ENCODE data around the gene BTG2.
A peak's percentile ranks its signal among the peaks of the same experiment; 100 is the strongest.
"Not testable (repeated sequence)": the region's sequence is repeated elsewhere in the genome, so short reads cannot be mapped to it uniquely, and the experiment has no call there.

BTG2 gene

GRCh38 chr1:203308328-203308922 is 3.1 kb downstream of the BTG2 start:
- TF ChIP-seq EZH2phosphoT487 (IDR thresholded peaks at IDR 0.05; ENCODE audit: borderline replicate concordance): no peak
- no peak for TF ChIP-seq CTCF (conservative IDR thresholded peaks at IDR 0.05; ENCODE audit: low read length)
- Histone ChIP-seq H3K27me3 (ENCODE audit: insufficient read depth, low read length, poor library complexity, severe bottlenecking) (peaks cover 21% of the 10 kb centered on the region), H3K36me3 (ENCODE audit: insufficient read depth, low read length) (peaks cover 47% of the 10 kb centered on the region), H2AFZ (ENCODE audit: low read length) (no peak overlapping the region), H3K4me1 (ENCODE audit: insufficient read depth, low read length, poor library complexity, severe bottlenecking) (peaks cover 61% of the 10 kb centered on the region), H4K20me1 (ENCODE audit: insufficient read depth, low read length, poor library complexity, severe bottlenecking) (peaks cover 55% of the 10 kb centered on the region), H3K4me3 (ENCODE audit: low read length, poor library complexity, severe bottlenecking) (peak overlapping the region; percentile 98), H3F3A (ENCODE audit: low read depth) (peaks cover 5% of the 10 kb centered on the region), H3K9me3 (ENCODE audit: insufficient read depth, low read depth, low read length) (no peaks in the 10 kb centered on the region), H3K9me2 (replicated peaks; ENCODE audit: low read depth, low read length) (no peaks in the 10 kb centered on the region), H3K79me2 (ENCODE audit: insufficient read depth, low read length) (peaks cover 83% of the 10 kb centered on the region), H3K4me2 (ENCODE audit: low read depth, low read length, poor library complexity, severe bottlenecking) (peak overlapping the region; percentile 84), H3K9ac (ENCODE audit: low read depth, low read length, poor library complexity, severe bottlenecking) (peak overlapping the region; percentile 99)

- Histone ChIP-seq H4K20me1 (ENCODE audit: insufficient read depth, low read length, poor library complexity, severe bottlenecking) (peaks cover 55% of the 10 kb centered on the region), H3K27me3 (ENCODE audit: insufficient read depth, low read length, poor library complexity, severe bottlenecking) (peaks cover 21% of the 10 kb centered on the region), H3K79me2 (ENCODE audit: insufficient read depth, low read length) (peaks cover 81% of the 10 kb centered on the region), H3F3A (ENCODE audit: low read depth) (peaks cover 8% of the 10 kb centered on the region), H3K4me1 (ENCODE audit: insufficient read depth, low read length, poor library complexity, severe bottlenecking) (peaks cover 60% of the 10 kb centered on the region), H3K9me2 (replicated peaks; ENCODE audit: low read depth, low read length) (no peaks in the 10 kb centered on the region), H3K36me3 (ENCODE audit: insufficient read depth, low read length) (peaks cover 47% of the 10 kb centered on the region), H3K4me2 (ENCODE audit: low read depth, low read length, poor library complexity, severe bottlenecking) (peak overlapping the region; percentile 84), H3K4me3 (ENCODE audit: low read length, poor library complexity, severe bottlenecking) (peak overlapping the region; percentile 98), H3K9ac (ENCODE audit: low read depth, low read length, poor library complexity, severe bottlenecking) (peak overlapping the region; percentile 99), H2AFZ (ENCODE audit: low read length) (no peak overlapping the region), H3K9me3 (ENCODE audit: insufficient read depth, low read depth, low read length) (no peaks in the 10 kb centered on the region)
- TF ChIP-seq EZH2phosphoT487 (IDR thresholded peaks at IDR 0.05; ENCODE audit: borderline replicate concordance) (no peak), CTCF (conservative IDR thresholded peaks at IDR 0.05; ENCODE audit: low read length) (no peak)
These were observed 3.6 kb downstream of the BTG2 start for GRCh38 chr1:203308923-203309331.

GRCh38 chr1:203311368-203312301 is 6.3 kb downstream of the BTG2 start:
- H3K9ac ChIP-seq (ENCODE audit: low read depth, low read length, poor library complexity, severe bottlenecking): peak overlapping the region; percentile 20
- H3K27me3 ChIP-seq (ENCODE audit: insufficient read depth, low read length, poor library complexity, severe bottlenecking): peaks cover 9% of the 10 kb centered on the region
- peaks cover 38% of the 10 kb centered on the region for H3K36me3 ChIP-seq (ENCODE audit: insufficient read depth, low read length)

GRCh38 chr1:203314025-203314759 is 8.9 kb downstream of the BTG2 start:
- H3K79me2 ChIP-seq (ENCODE audit: insufficient read depth, low read length): peaks cover 39% of the 10 kb centered on the region
- not testable (repeated sequence) for H3K4me3 ChIP-seq (ENCODE audit: low read length, poor library complexity, severe bottlenecking); H2AFZ ChIP-seq (ENCODE audit: low read length); H3K9me3 ChIP-seq (ENCODE audit: insufficient read depth, low read depth, low read length); H3K27me3 ChIP-seq (ENCODE audit: insufficient read depth, low read length, poor library complexity, severe bottlenecking); H3F3A ChIP-seq (ENCODE audit: low read depth); H3K9me2 ChIP-seq (replicated peaks; ENCODE audit: low read depth, low read length)
- H3K9ac ChIP-seq (ENCODE audit: low read depth, low read length, poor library complexity, severe bottlenecking): peak overlapping the region; percentile 73
- H3K4me1 ChIP-seq (ENCODE audit: insufficient read depth, low read length, poor library complexity, severe bottlenecking): peaks cover 69% of the 10 kb centered on the region
- peaks cover 19% of the 10 kb centered on the region for H4K20me1 ChIP-seq (ENCODE audit: insufficient read depth, low read length, poor library complexity, severe bottlenecking)
- H3K4me2 ChIP-seq (ENCODE audit: low read depth, low read length, poor library complexity, severe bottlenecking): peak overlapping the region; percentile 76
- peaks cover 13% of the 10 kb centered on the region; the same call in 1 of the 2 replicates for H3K36me3 ChIP-seq (ENCODE audit: insufficient read depth, low read length)

More at GRCh38 chr1:203311368-203312301, 6.3 kb downstream of the BTG2 start:
- peak overlapping the region; percentile 43 for H3K4me3 ChIP-seq (ENCODE audit: low read length, poor library complexity, severe bottlenecking)
- no peaks in the 10 kb centered on the region for H3K9me2 ChIP-seq (replicated peaks; ENCODE audit: low read depth, low read length)
- H2AFZ ChIP-seq (ENCODE audit: low read length): no peak overlapping the region
- peaks cover 8% of the 10 kb centered on the region for H3F3A ChIP-seq (ENCODE audit: low read depth)
- no peaks in the 10 kb centered on the region for H3K9me3 ChIP-seq (ENCODE audit: insufficient read depth, low read depth, low read length)
- peaks cover 44% of the 10 kb centered on the region for H4K20me1 ChIP-seq (ENCODE audit: insufficient read depth, low read length, poor library complexity, severe bottlenecking)
- H3K4me1 ChIP-seq (ENCODE audit: insufficient read depth, low read length, poor library complexity, severe bottlenecking): peaks cover 56% of the 10 kb centered on the region
- peak overlapping the region; percentile 84 for H3K4me2 ChIP-seq (ENCODE audit: low read depth, low read length, poor library complexity, severe bottlenecking)
- H3K79me2 ChIP-seq (ENCODE audit: insufficient read depth, low read length): peaks cover 57% of the 10 kb centered on the region
- TF ChIP-seq EZH2phosphoT487 (IDR thresholded peaks at IDR 0.05; ENCODE audit: borderline replicate concordance): no peak
- no peak for TF ChIP-seq CTCF (conservative IDR thresholded peaks at IDR 0.05; ENCODE audit: low read length)

Measured in Loucy (cell line).